HG03442 (cell line): ENCODE results near the gene FBXO7.

ENCODE experiments used
- ATAC-seq: cut with Tn5 transposase; IDR thresholded peaks from one replicate; pipeline ENCODE4 v1.9.1; 2021; ENCODE audit warnings: mild to moderate bottlenecking, moderate library complexity; ENCODE audit not compliant: unreplicated experiment

The FBXO7 gene

GRCh38 chr22:32528984-32529982, 54.7 kb downstream of the FBXO7 start:
- no peak for ATAC-seq

GRCh38 chr22:32531228-32531627, 56.6 kb downstream of the FBXO7 start:
- no peak for ATAC-seq

GRCh38 chr22:32531931-32532819, 57.6 kb downstream of the FBXO7 start:
- ATAC-seq: no peak

- no peak for ATAC-seq
These were observed 58.2 kb downstream of the FBXO7 start for GRCh38 chr22:32532820-32533128.

- no peak for ATAC-seq
These were observed 58.9 kb downstream of the FBXO7 start for GRCh38 chr22:32533265-32534111.

- no peak for ATAC-seq
These were observed 59.9 kb downstream of the FBXO7 start for GRCh38 chr22:32534252-32535235.

GRCh38 chr22:32535531-32536190, 61.0 kb downstream of the FBXO7 start:
- ATAC-seq: no peak

- ATAC-seq: no peak
These were observed 61.7 kb downstream of the FBXO7 start for GRCh38 chr22:32536352-32536751.

- no peak for ATAC-seq
These were observed 63.9 kb downstream of the FBXO7 start for GRCh38 chr22:32538521-32538920.

GRCh38 chr22:32539631-32540421, 65.2 kb downstream of the FBXO7 start:
- ATAC-seq: no peak

- no peak for ATAC-seq
These were observed 66.9 kb downstream of the FBXO7 start for GRCh38 chr22:32541481-32541880.

- no peak for ATAC-seq
These were observed 67.6 kb downstream of the FBXO7 start for GRCh38 chr22:32542066-32542676.

GRCh38 chr22:32542677-32543357, 68.2 kb downstream of the FBXO7 start:
- no peak for ATAC-seq

GRCh38 chr22:32544953-32545558, 70.4 kb downstream of the FBXO7 start:
- no peak for ATAC-seq

- no peak for ATAC-seq
These were observed 71.2 kb downstream of the FBXO7 start for GRCh38 chr22:32545801-32546200.

GRCh38 chr22:32546496-32546895, 71.9 kb downstream of the FBXO7 start:
- ATAC-seq: no peak

GRCh38 chr22:32546935-32547334, 72.3 kb downstream of the FBXO7 start:
- ATAC-seq: no peak
